GM12878 (cell line): ENCODE results near the gene ERLEC1. TPM values are rescaled to one million over a fixed set of nuclear protein-coding genes. Genes with fewer than 3 reads are reported as not detected.

Source experiments
- ATAC-seq: fragments of 200-7000 bp; cut with Tn5 transposase; 3 replicates; pipeline ENCODE4 v1.9.1; 2020; ENCODE audit warnings: mild to moderate bottlenecking, moderate library complexity
- BruUV-seq: library from RNA; stranded (reverse); fragments of 400-500 nt; replicated peaks from 2 replicates; lab custom pipeline; 2021; lab: Mats Ljungman, UMichigan
- CTCF ChIA-PET: fragments of 300-600 bp; sonication (Branson Sonifier 250); formaldehyde crosslinking; extraction: SDS; loops from one replicate; lab custom pipeline; 2021; ENCODE audit warnings: inconsistent platforms; lab: Yijun Ruan, JAX
- POLR2A ChIA-PET: fragments of 350-600 bp; formaldehyde crosslinking; extraction: SDS; loops from one replicate; lab custom pipeline; 2021; ENCODE audit warnings: inconsistent platforms; lab: Charles Lee
- RAD21 ChIA-PET: fragments of 300-600 bp; sonication (Branson Sonifier 250); formaldehyde crosslinking; loops from one replicate; lab custom pipeline; 2023; ENCODE audit warnings: antibody characterized with exemption; ENCODE audit not compliant: unreplicated experiment; lab: Charles Lee
- SMC1A ChIA-PET: fragments of 300-600 bp; sonication (Branson Sonifier 250); formaldehyde crosslinking; loops from one replicate; lab custom pipeline; 2023; ENCODE audit not compliant: unreplicated experiment, uncharacterized antibody; lab: Charles Lee
- DNase-seq: peaks from one replicate; pipeline ENCODE4 v3.0.0-alpha.2; 2011; ENCODE audit warnings: low read depth, low spot score
- FAIRE-seq: peaks from 3 replicates; lab custom pipeline; 2011; peaks lifted over from hg19 to GRCh38; lab: Jason Lieb, UNC
- H2AFZ ChIP-seq: 2 replicates; pipeline ENCODE4 v1.6.0; 2011; ENCODE audit warnings: low read depth, low read length, control low read depth; ENCODE audit not compliant: control insufficient read depth
- H3K27ac ChIP-seq: 2 replicates; pipeline ENCODE4 v1.5.1; 2011; ENCODE audit warnings: control low read depth; ENCODE audit not compliant: control insufficient read depth, insufficient read depth
- H3K27me3 ChIP-seq, 2 experiments: replicated peaks in 1 of 2; 2 replicates each; pipeline versions ENCODE4 v1.6.0 to v1.6.1; 2011; ENCODE audit warnings: low read length in 1 of 2; ENCODE audit not compliant: control insufficient read depth in 2 of 2, insufficient read depth in 2 of 2
- H3K36me3 ChIP-seq, 2 experiments: 2 replicates each; pipeline ENCODE4 v1.5.1; 2011; ENCODE audit warnings: low read length in 1 of 2; ENCODE audit not compliant: control insufficient read depth in 2 of 2, insufficient read depth in 2 of 2
- H3K4me1 ChIP-seq: 2 replicates; pipeline ENCODE4 v1.6.1; 2011; ENCODE audit warnings: mild to moderate bottlenecking, low read length, moderate library complexity, mixed read lengths; ENCODE audit not compliant: control insufficient read depth, insufficient read depth
- H3K4me2 ChIP-seq: 2 replicates; pipeline ENCODE4 v1.6.0; 2011; ENCODE audit warnings: control low read depth; ENCODE audit not compliant: control insufficient read depth, insufficient read depth
- H3K4me3 ChIP-seq: fragments of 200-600 bp; sonication (generic); 2 replicates; pipeline ENCODE4 v1.5.1; 2016
- H3K79me2 ChIP-seq: 2 replicates; pipeline ENCODE4 v1.6.0; 2011; ENCODE audit warnings: low read length; ENCODE audit not compliant: control insufficient read depth, insufficient read depth
- H3K9ac ChIP-seq: 2 replicates; pipeline ENCODE4 v1.8.0; 2011; ENCODE audit warnings: low read length, control low read depth, mixed read lengths; ENCODE audit not compliant: control insufficient read depth, insufficient read depth
- H3K9me3 ChIP-seq: replicated peaks from 3 replicates; pipeline ENCODE4 v1.5.1; 2011; ENCODE audit warnings: mild to moderate bottlenecking, low read length; ENCODE audit not compliant: control insufficient read depth, insufficient read depth
- H4K20me1 ChIP-seq: 2 replicates; pipeline ENCODE4 v1.6.0; 2011; ENCODE audit not compliant: control insufficient read depth, insufficient read depth
- CEBPB ChIP-seq, 2 experiments: fragments of 150-350 bp in 1 of 2; IDR thresholded peaks; 2 replicates each; pipeline ENCODE4 v1.6.1; 2012 to 2014; ENCODE audit warnings: low read depth in 2 of 2, low read length in 2 of 2, borderline replicate concordance in 1 of 2, inconsistent platforms in 1 of 2
- CEBPZ ChIP-seq: fragments of 150-350 bp; IDR thresholded peaks from 2 replicates; pipeline ENCODE4 v1.6.1; 2016; ENCODE audit warnings: low read depth, low read length
- E2F8 ChIP-seq: fragments of 450-650 bp; IDR thresholded peaks from 2 replicates; pipeline ENCODE4 v1.6.1; 2018; ENCODE audit warnings: mild to moderate bottlenecking, low read depth, moderate library complexity; ENCODE audit not compliant: partially characterized antibody
- E4F1 ChIP-seq: fragments of 450-650 bp; IDR thresholded peaks from 2 replicates; pipeline ENCODE4 v1.6.1; 2018; ENCODE audit warnings: borderline replicate concordance, mild to moderate bottlenecking; ENCODE audit not compliant: partially characterized antibody
- EED ChIP-seq: sonication (generic); IDR thresholded peaks from 2 replicates; pipeline ENCODE4 v1.6.1; 2016; ENCODE audit warnings: antibody characterized with exemption, low read depth
- KLF5 ChIP-seq: fragments of 450-650 bp; IDR thresholded peaks from 2 replicates; pipeline ENCODE4 v1.6.1; 2014; ENCODE audit warnings: mild to moderate bottlenecking; ENCODE audit not compliant: partially characterized antibody
- NFYB ChIP-seq: IDR thresholded peaks from 2 replicates; pipeline ENCODE4 v1.6.1; 2011; ENCODE audit warnings: low read depth, mild to moderate bottlenecking, low read length, improper control_type of control experiment, moderate library complexity; ENCODE audit not compliant: insufficient read depth
- SMAD1 ChIP-seq: fragments of 450-650 bp; IDR thresholded peaks from 2 replicates; pipeline ENCODE4 v1.6.1; 2018; ENCODE audit warnings: mild to moderate bottlenecking, low read depth; ENCODE audit not compliant: partially characterized antibody
- YBX1 ChIP-seq: fragments of 450-650 bp; IDR thresholded peaks from 2 replicates; pipeline ENCODE4 v1.6.1; 2016; ENCODE audit warnings: antibody characterized with exemption
- ZBED1 ChIP-seq: IDR thresholded peaks from 2 replicates; pipeline ENCODE4 v1.6.1; 2016; ENCODE audit warnings: borderline replicate concordance
- WGBS: methylation state at CpG from one replicate; pipeline ENCODE4 v1.1.6; 2016; ENCODE audit warnings: low lambda C conversion rate; ENCODE audit not compliant: insufficient replicate concordance, insufficient coverage; ENCODE audit errors: missing lambda C conversion rate; 5-methylcytosine and 5-hydroxymethylcytosine counted together
- in situ Hi-C: fragments of 300-500 bp; cut with MboI; formaldehyde crosslinking; loops from 9 replicates; pipeline ENCODE4 v1.14.3; 2018; ENCODE audit warnings: mixed read lengths
- intact Hi-C: fragments of 100-400 bp; cut with micrococcal nuclease; formaldehyde crosslinking; loops from one replicate; pipeline ENCODE4 v1.14.2; 2022; ENCODE audit not compliant: unreplicated experiment
- polyA plus RNA-seq, 11 experiments: library from polyadenylated mRNA; depleted of rRNA in 4 of 11; unstranded in 6 of 11; stranded (reverse) in 5 of 11; fragments of >200 nt; fragmentation: Nextera tagmentation in 4 of 11; fragmentation: Illumina TruSeq in 1 of 11; extraction: Ambion mirVana in 4 of 11; extraction: Trizol in 1 of 11; gene quantifications; 1 replicate in 1 of 11; 2 replicates in 10 of 11; pipeline versions ENCODE4 v1.2.1 to v1.2.3, GENCODE V29; 2011 to 2016; ENCODE audit warnings: inconsistent platforms in 2 of 11, missing spikeins in 2 of 11, low read depth in 1 of 11
- total RNA-seq, 4 experiments: library from RNA; depleted of rRNA in 3 of 4; stranded (reverse); fragments of >200 nt in 3 of 4; fragmentation: Illumina TruSeq in 1 of 4; extraction: Trizol in 1 of 4; gene quantifications; 2 replicates each; pipeline versions ENCODE4 v1.2.1 to v1.2.3, GENCODE V29; 2013 to 2021

Gene ERLEC1
- total and polyA plus RNA-seq, 10 of the 15 experiments (the other 5 are each of a cell fraction or from before 2014, with no cell fraction given) = 14.1 to 52.2 (median 30.0) TPM

GRCh38 chr2:53821810-53822209 lies 35.0 kb downstream of the ERLEC1 start:
- H3K9ac ChIP-seq = no peak overlapping the region
- peaks cover 0 to 3% of the 10 kb centered on the region in 2 experiments; a peak in 3 of 4 replicates for H3K36me3 ChIP-seq
- RAD21 ChIA-PET = no interaction called here
- no peak for DNase-seq
- no peak overlapping the region for H3K4me2 ChIP-seq
- no peak overlapping the region for H3K4me3 ChIP-seq
- POLR2A ChIA-PET = no interaction called here
- TF ChIP-seq NFYB = no peak
- TF ChIP-seq SMAD1 = no peak
- TF ChIP-seq EED = no peak
- no peak for TF ChIP-seq CEBPB (IDR thresholded peaks at IDR 0.05; ENCODE audit: borderline replicate concordance in 1 of 2, low read depth in 2 of 2, low read length in 2 of 2)
- TF ChIP-seq E2F8 = no peak
- TF ChIP-seq KLF5 = no peak
- TF ChIP-seq YBX1 = no peak
- TF ChIP-seq E4F1 = no peak
- TF ChIP-seq CEBPZ = no peak
- TF ChIP-seq ZBED1 = no peak
- TF ChIP-seq, all 136 proteins: peak for 0
- BruUV-seq = no TSS peak
- Histone ChIP-seq H3K79me2 (no peaks in the 10 kb centered on the region), H2AFZ (no peak overlapping the region), H3K27me3 (no peaks in the 10 kb centered on the region), H3K9me3 (no peaks in the 10 kb centered on the region), H3K27ac (no peak overlapping the region), H3K4me1 (no peaks in the 10 kb centered on the region), H4K20me1 (no peaks in the 10 kb centered on the region)
- in situ Hi-C loops (no loop called here), intact Hi-C loops (no loop called here)
- WGBS = 64% methylated on average over 6 of the region's 6 CpGs
- ATAC-seq = no peak
- ChIA-PET CTCF (interaction anchor here (2.8 kb wide), 1 partner anchor 399 kb away, joined by 8 read pairs; no protein-coding TSS in a partner anchor), SMC1A (no interaction called here)
- no peak for FAIRE-seq
